HG03060 (cell line): Measurements from ENCODE around the gene L3MBTL1.

ENCODE experiments used
- ATAC-seq: cut with Tn5 transposase; IDR thresholded peaks from one replicate; pipeline ENCODE4 v1.9.1; 2021; ENCODE audit warnings: low read depth, moderate number of reproducible peaks; ENCODE audit not compliant: unreplicated experiment

The L3MBTL1 gene

GRCh38 chr20:43534791-43535350 lies 27.4 kb downstream of the L3MBTL1 start:
- no peak for ATAC-seq

GRCh38 chr20:43535370-43536004 lies 28.0 kb downstream of the L3MBTL1 start:
- ATAC-seq, result no peak

GRCh38 chr20:43536041-43536816 lies 28.7 kb downstream of the L3MBTL1 start:
- ATAC-seq, result no peak

- ATAC-seq, result no peak
Observed at GRCh38 chr20:43536817-43537440, 29.4 kb downstream of the L3MBTL1 start.

GRCh38 chr20:43537921-43538877 lies 30.7 kb downstream of the L3MBTL1 start:
- ATAC-seq, result no peak

GRCh38 chr20:43538878-43539700 lies 31.6 kb downstream of the L3MBTL1 start:
- no peak for ATAC-seq

GRCh38 chr20:43539975-43540672 lies 32.6 kb downstream of the L3MBTL1 start:
- ATAC-seq, result no peak

GRCh38 chr20:43540673-43541060 lies 33.2 kb downstream of the L3MBTL1 start:
- ATAC-seq, result no peak

- ATAC-seq, result no peak
Observed at GRCh38 chr20:43541214-43541613, 33.7 kb downstream of the L3MBTL1 start.

- no peak for ATAC-seq
Observed at GRCh38 chr20:43542161-43542560, 34.7 kb downstream of the L3MBTL1 start.

- no peak for ATAC-seq
Observed at GRCh38 chr20:43542674-43543073, 35.2 kb downstream of the L3MBTL1 start.

- ATAC-seq, result no peak
Observed at GRCh38 chr20:43543138-43543537, 35.6 kb downstream of the L3MBTL1 start.

GRCh38 chr20:43544501-43544900 lies 37.0 kb downstream of the L3MBTL1 start:
- no peak for ATAC-seq

GRCh38 chr20:43545837-43546578 lies 38.5 kb downstream of the L3MBTL1 start:
- no peak for ATAC-seq

GRCh38 chr20:43548273-43548880 lies 40.9 kb downstream of the L3MBTL1 start:
- no peak for ATAC-seq

GRCh38 chr20:43549416-43550065 lies 42.0 kb downstream of the L3MBTL1 start:
- ATAC-seq, result no peak

GRCh38 chr20:43550456-43550855 lies 43.0 kb downstream of the L3MBTL1 start:
- no peak for ATAC-seq
